GM12878 (cell line): ENCODE results near the gene GPATCH2L. TPM values are rescaled to one million over a fixed set of nuclear protein-coding genes. Genes with fewer than 3 reads are reported as not detected.
A peak's percentile ranks its signal among the peaks of the same experiment; 100 is the strongest.

ENCODE experiments used
- ATAC-seq: fragments of 200-7000 bp; cut with Tn5 transposase; 3 replicates; pipeline ENCODE4 v1.9.1; 2020; ENCODE audit warnings: mild to moderate bottlenecking, moderate library complexity
- BruUV-seq: library from RNA; stranded (reverse); fragments of 400-500 nt; replicated peaks from 2 replicates; lab custom pipeline; 2021; lab: Mats Ljungman, UMichigan
- CTCF ChIA-PET: fragments of 300-600 bp; sonication (Branson Sonifier 250); formaldehyde crosslinking; extraction: SDS; loops from one replicate; lab custom pipeline; 2021; ENCODE audit warnings: inconsistent platforms; lab: Yijun Ruan, JAX
- POLR2A ChIA-PET: fragments of 350-600 bp; formaldehyde crosslinking; extraction: SDS; loops from one replicate; lab custom pipeline; 2021; ENCODE audit warnings: inconsistent platforms; lab: Charles Lee
- RAD21 ChIA-PET: fragments of 300-600 bp; sonication (Branson Sonifier 250); formaldehyde crosslinking; loops from one replicate; lab custom pipeline; 2023; ENCODE audit warnings: antibody characterized with exemption; ENCODE audit not compliant: unreplicated experiment; lab: Charles Lee
- SMC1A ChIA-PET: fragments of 300-600 bp; sonication (Branson Sonifier 250); formaldehyde crosslinking; loops from one replicate; lab custom pipeline; 2023; ENCODE audit not compliant: unreplicated experiment, uncharacterized antibody; lab: Charles Lee
- DNase-seq: peaks from one replicate; pipeline ENCODE4 v3.0.0-alpha.2; 2011; ENCODE audit warnings: low read depth, low spot score
- FAIRE-seq: peaks from 3 replicates; lab custom pipeline; 2011; peaks lifted over from hg19 to GRCh38; lab: Jason Lieb, UNC
- H2AFZ ChIP-seq: 2 replicates; pipeline ENCODE4 v1.6.0; 2011; ENCODE audit warnings: low read depth, low read length, control low read depth; ENCODE audit not compliant: control insufficient read depth
- H3K27ac ChIP-seq: 2 replicates; pipeline ENCODE4 v1.5.1; 2011; ENCODE audit warnings: control low read depth; ENCODE audit not compliant: control insufficient read depth, insufficient read depth
- H3K27me3 ChIP-seq, 2 experiments: replicated peaks in 1 of 2; 2 replicates each; pipeline versions ENCODE4 v1.6.0 to v1.6.1; 2011; ENCODE audit warnings: low read length in 1 of 2; ENCODE audit not compliant: control insufficient read depth in 2 of 2, insufficient read depth in 2 of 2
- H3K36me3 ChIP-seq, 2 experiments: 2 replicates each; pipeline ENCODE4 v1.5.1; 2011; ENCODE audit warnings: low read length in 1 of 2; ENCODE audit not compliant: control insufficient read depth in 2 of 2, insufficient read depth in 2 of 2
- H3K4me1 ChIP-seq: 2 replicates; pipeline ENCODE4 v1.6.1; 2011; ENCODE audit warnings: mild to moderate bottlenecking, low read length, moderate library complexity, mixed read lengths; ENCODE audit not compliant: control insufficient read depth, insufficient read depth
- H3K4me2 ChIP-seq: 2 replicates; pipeline ENCODE4 v1.6.0; 2011; ENCODE audit warnings: control low read depth; ENCODE audit not compliant: control insufficient read depth, insufficient read depth
- H3K4me3 ChIP-seq: fragments of 200-600 bp; sonication (generic); 2 replicates; pipeline ENCODE4 v1.5.1; 2016
- H3K79me2 ChIP-seq: 2 replicates; pipeline ENCODE4 v1.6.0; 2011; ENCODE audit warnings: low read length; ENCODE audit not compliant: control insufficient read depth, insufficient read depth
- H3K9ac ChIP-seq: 2 replicates; pipeline ENCODE4 v1.8.0; 2011; ENCODE audit warnings: low read length, control low read depth, mixed read lengths; ENCODE audit not compliant: control insufficient read depth, insufficient read depth
- H3K9me3 ChIP-seq: replicated peaks from 3 replicates; pipeline ENCODE4 v1.5.1; 2011; ENCODE audit warnings: mild to moderate bottlenecking, low read length; ENCODE audit not compliant: control insufficient read depth, insufficient read depth
- H4K20me1 ChIP-seq: 2 replicates; pipeline ENCODE4 v1.6.0; 2011; ENCODE audit not compliant: control insufficient read depth, insufficient read depth
- ATF7 ChIP-seq: fragments of 450-650 bp; IDR thresholded peaks from 2 replicates; pipeline ENCODE4 v1.6.1; 2016; ENCODE audit warnings: low read depth, mild to moderate bottlenecking
- BMI1 ChIP-seq: fragments of 450-650 bp; IDR thresholded peaks from 2 replicates; pipeline ENCODE4 v1.6.1; 2016; ENCODE audit warnings: mild to moderate bottlenecking, moderate library complexity, borderline replicate concordance
- CBX5 ChIP-seq: sonication (generic); IDR thresholded peaks from 2 replicates; pipeline ENCODE4 v1.6.1; 2016; ENCODE audit warnings: low read depth, moderate library complexity, mild to moderate bottlenecking, inconsistent platforms
- CEBPB ChIP-seq, 2 experiments: fragments of 150-350 bp in 1 of 2; IDR thresholded peaks; 2 replicates each; pipeline ENCODE4 v1.6.1; 2012 to 2014; ENCODE audit warnings: low read depth in 2 of 2, low read length in 2 of 2, borderline replicate concordance in 1 of 2, inconsistent platforms in 1 of 2
- CHD2 ChIP-seq: IDR thresholded peaks from 2 replicates; pipeline ENCODE4 v1.6.1; 2011; ENCODE audit warnings: low read depth, low read length, improper control_type of control experiment, borderline replicate concordance
- EP300 ChIP-seq, 2 experiments: fragments of 150-350 bp in 1 of 2; IDR thresholded peaks; 2 replicates each; pipeline ENCODE4 v1.6.1; 2011 to 2012; ENCODE audit warnings: low read depth in 2 of 2, low read length in 2 of 2, borderline replicate concordance in 1 of 2, improper control_type of control experiment in 1 of 2, inconsistent platforms in 1 of 2; ENCODE audit not compliant: control insufficient read depth in 1 of 2
- KAT2A ChIP-seq: conservative IDR thresholded peaks from 2 replicates; pipeline ENCODE4 v1.6.1; 2011; ENCODE audit warnings: low read depth, low read length; ENCODE audit not compliant: control insufficient read depth
- MEF2A ChIP-seq: IDR thresholded peaks from 2 replicates; pipeline ENCODE4 v1.6.1; 2011; ENCODE audit warnings: low read depth, mild to moderate bottlenecking, low read length, moderate library complexity; ENCODE audit not compliant: insufficient read depth
- MEF2B ChIP-seq: fragments of 450-650 bp; IDR thresholded peaks from 2 replicates; pipeline ENCODE4 v1.6.1; 2018; ENCODE audit warnings: mild to moderate bottlenecking, moderate library complexity; ENCODE audit not compliant: partially characterized antibody, poor library complexity, severe bottlenecking
- MXI1 ChIP-seq: fragments of 150-350 bp; IDR thresholded peaks from 2 replicates; pipeline ENCODE4 v1.6.1; 2011; ENCODE audit warnings: low read depth, mild to moderate bottlenecking, inconsistent platforms, low read length, improper control_type of control experiment
- NFYB ChIP-seq: IDR thresholded peaks from 2 replicates; pipeline ENCODE4 v1.6.1; 2011; ENCODE audit warnings: low read depth, mild to moderate bottlenecking, low read length, improper control_type of control experiment, moderate library complexity; ENCODE audit not compliant: insufficient read depth
- RELA ChIP-seq: fragments of 450-650 bp; IDR thresholded peaks from 2 replicates; pipeline ENCODE4 v1.8.0; 2014; ENCODE audit warnings: borderline replicate concordance; ENCODE audit not compliant: partially characterized antibody
- SMAD1 ChIP-seq: fragments of 450-650 bp; IDR thresholded peaks from 2 replicates; pipeline ENCODE4 v1.6.1; 2018; ENCODE audit warnings: mild to moderate bottlenecking, low read depth; ENCODE audit not compliant: partially characterized antibody
- SMARCA5 ChIP-seq: fragments of 450-650 bp; IDR thresholded peaks from 2 replicates; pipeline ENCODE4 v1.6.1; 2017; ENCODE audit warnings: mild to moderate bottlenecking
- SMC3 ChIP-seq: IDR thresholded peaks from 2 replicates; pipeline ENCODE4 v1.6.1; 2011; ENCODE audit warnings: low read length, improper control_type of control experiment, borderline replicate concordance
- SUPT20H ChIP-seq: IDR thresholded peaks from 2 replicates; pipeline ENCODE4 v1.6.1; 2011; ENCODE audit warnings: low read depth, mild to moderate bottlenecking, low read length, moderate library complexity, borderline replicate concordance; ENCODE audit not compliant: control insufficient read depth
- ZNF24 ChIP-seq: fragments of 450-650 bp; IDR thresholded peaks from 2 replicates; pipeline ENCODE4 v1.6.1; 2017; ENCODE audit warnings: antibody characterized with exemption, mild to moderate bottlenecking
- WGBS: methylation state at CpG from one replicate; pipeline ENCODE4 v1.1.6; 2016; ENCODE audit warnings: low lambda C conversion rate; ENCODE audit not compliant: insufficient replicate concordance, insufficient coverage; ENCODE audit errors: missing lambda C conversion rate; 5-methylcytosine and 5-hydroxymethylcytosine counted together
- in situ Hi-C: fragments of 300-500 bp; cut with MboI; formaldehyde crosslinking; loops from 9 replicates; pipeline ENCODE4 v1.14.3; 2018; ENCODE audit warnings: mixed read lengths
- intact Hi-C: fragments of 100-400 bp; cut with micrococcal nuclease; formaldehyde crosslinking; loops from one replicate; pipeline ENCODE4 v1.14.2; 2022; ENCODE audit not compliant: unreplicated experiment
- polyA plus RNA-seq, 11 experiments: library from polyadenylated mRNA; depleted of rRNA in 4 of 11; unstranded in 6 of 11; stranded (reverse) in 5 of 11; fragments of >200 nt; fragmentation: Nextera tagmentation in 4 of 11; fragmentation: Illumina TruSeq in 1 of 11; extraction: Ambion mirVana in 4 of 11; extraction: Trizol in 1 of 11; gene quantifications; 1 replicate in 1 of 11; 2 replicates in 10 of 11; pipeline versions ENCODE4 v1.2.1 to v1.2.3, GENCODE V29; 2011 to 2016; ENCODE audit warnings: inconsistent platforms in 2 of 11, missing spikeins in 2 of 11, low read depth in 1 of 11
- total RNA-seq, 4 experiments: library from RNA; depleted of rRNA in 3 of 4; stranded (reverse); fragments of >200 nt in 3 of 4; fragmentation: Illumina TruSeq in 1 of 4; extraction: Trizol in 1 of 4; gene quantifications; 2 replicates each; pipeline versions ENCODE4 v1.2.1 to v1.2.3, GENCODE V29; 2013 to 2021
- TF ChIP-seq, protein P1 (sequence below): fragments of 450-650 bp; IDR thresholded peaks from 2 replicates; pipeline ENCODE4 v1.6.1; 2017; ENCODE audit warnings: mild to moderate bottlenecking, moderate library complexity

GPATCH2L gene
- total and polyA plus RNA-seq, 10 of the 15 experiments (the other 5 are each of a cell fraction or from before 2014, with no cell fraction given), result 9.1 to 50.9 (median 24.4) TPM

DNA sequence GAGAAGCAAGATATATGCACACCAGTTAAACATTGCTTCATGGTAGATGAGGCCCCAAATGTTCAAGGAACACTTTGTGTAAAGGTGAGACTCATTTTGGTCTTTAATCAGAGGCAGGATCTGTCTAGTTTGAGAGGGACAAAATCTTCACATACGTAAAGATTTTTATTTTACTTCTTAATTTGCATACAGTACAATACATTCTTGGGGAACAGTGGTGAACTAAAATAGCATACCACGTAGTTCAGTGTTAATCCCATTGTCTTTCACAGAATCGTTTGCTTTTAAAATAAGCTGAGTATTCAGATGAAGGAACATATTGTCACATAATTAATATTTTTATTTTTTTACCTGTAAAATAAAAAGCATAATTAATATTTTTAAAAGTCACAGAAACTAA, 43.3 kb downstream of the GPATCH2L start:
- CTCF ChIA-PET, result interaction anchor here (0.9 to 4.4 kb wide), 8 partner anchors 8 to 158 kb away, joined by 3 to 34 read pairs (median 3); no protein-coding TSS in a partner anchor
- no peak for TF ChIP-seq ZNF24
- no peak for TF ChIP-seq BMI1
- no peak for TF ChIP-seq SUPT20H
- no peak for TF ChIP-seq CEBPB (IDR thresholded peaks at IDR 0.05; ENCODE audit: borderline replicate concordance in 1 of 2, low read depth in 2 of 2, low read length in 2 of 2)
- no peak for TF ChIP-seq CBX5
- TF ChIP-seq MXI1, result no peak
- no peak for TF ChIP-seq RELA
- TF ChIP-seq CHD2, result 0 out of 2 replicates have a peak, but pooled peaks have one; percentile 18
- TF ChIP-seq ATF7, result no peak
- peak; percentile 62 for TF ChIP-seq MEF2B
- TF ChIP-seq SMAD1, result no peak
- TF ChIP-seq SMC3, result no peak; the same call in 1 of the 2 replicates
- TF ChIP-seq NFYB, result no peak
- TF ChIP-seq KAT2A, result no peak
- TF ChIP-seq MEF2A, result 0 out of 2 replicates have a peak, but pooled peaks have one; percentile 69
- TF ChIP-seq SMARCA5, result 0 out of 2 replicates have a peak, but pooled peaks have one; percentile 10
- peak in 1 of 2 experiments; percentile 50; a peak in 2 of 4 replicates for TF ChIP-seq EP300 (IDR thresholded peaks at IDR 0.05; ENCODE audit: borderline replicate concordance in 1 of 2, control insufficient read depth in 1 of 2, low read depth in 2 of 2, low read length in 2 of 2)
- TF ChIP-seq, protein P1, sequence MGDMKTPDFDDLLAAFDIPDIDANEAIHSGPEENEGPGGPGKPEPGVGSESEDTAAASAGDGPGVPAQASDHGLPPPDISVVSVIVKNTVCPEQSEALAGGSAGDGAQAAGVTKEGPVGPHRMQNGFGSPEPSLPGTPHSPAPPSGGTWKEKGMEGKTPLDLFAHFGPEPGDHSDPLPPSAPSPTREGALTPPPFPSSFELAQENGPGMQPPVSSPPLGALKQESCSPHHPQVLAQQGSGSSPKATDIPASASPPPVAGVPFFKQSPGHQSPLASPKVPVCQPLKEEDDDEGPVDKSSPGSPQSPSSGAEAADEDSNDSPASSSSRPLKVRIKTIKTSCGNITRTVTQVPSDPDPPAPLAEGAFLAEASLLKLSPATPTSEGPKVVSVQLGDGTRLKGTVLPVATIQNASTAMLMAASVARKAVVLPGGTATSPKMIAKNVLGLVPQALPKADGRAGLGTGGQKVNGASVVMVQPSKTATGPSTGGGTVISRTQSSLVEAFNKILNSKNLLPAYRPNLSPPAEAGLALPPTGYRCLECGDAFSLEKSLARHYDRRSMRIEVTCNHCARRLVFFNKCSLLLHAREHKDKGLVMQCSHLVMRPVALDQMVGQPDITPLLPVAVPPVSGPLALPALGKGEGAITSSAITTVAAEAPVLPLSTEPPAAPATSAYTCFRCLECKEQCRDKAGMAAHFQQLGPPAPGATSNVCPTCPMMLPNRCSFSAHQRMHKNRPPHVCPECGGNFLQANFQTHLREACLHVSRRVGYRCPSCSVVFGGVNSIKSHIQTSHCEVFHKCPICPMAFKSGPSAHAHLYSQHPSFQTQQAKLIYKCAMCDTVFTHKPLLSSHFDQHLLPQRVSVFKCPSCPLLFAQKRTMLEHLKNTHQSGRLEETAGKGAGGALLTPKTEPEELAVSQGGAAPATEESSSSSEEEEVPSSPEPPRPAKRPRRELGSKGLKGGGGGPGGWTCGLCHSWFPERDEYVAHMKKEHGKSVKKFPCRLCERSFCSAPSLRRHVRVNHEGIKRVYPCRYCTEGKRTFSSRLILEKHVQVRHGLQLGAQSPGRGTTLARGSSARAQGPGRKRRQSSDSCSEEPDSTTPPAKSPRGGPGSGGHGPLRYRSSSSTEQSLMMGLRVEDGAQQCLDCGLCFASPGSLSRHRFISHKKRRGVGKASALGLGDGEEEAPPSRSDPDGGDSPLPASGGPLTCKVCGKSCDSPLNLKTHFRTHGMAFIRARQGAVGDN, result peak; percentile 33; the same call in 1 of the 2 replicates
- TF ChIP-seq, all 136 proteins: peak for 6
- POLR2A ChIA-PET, result interaction anchor here (1.6 to 6.0 kb wide), 8 partner anchors 9 to 43 kb away, joined by 3 to 85 read pairs (median 6); partner anchors contain the start of gene GPATCH2L
- peaks cover 10% of the 10 kb centered on the region for H3K79me2 ChIP-seq
- peak overlapping the region; percentile 73 for H3K9ac ChIP-seq
- SMC1A ChIA-PET, result interaction anchor here (0.6 to 11.3 kb wide), 12 partner anchors 10 to 157 kb away, joined by 3 to 148 read pairs (median 8); partner anchors contain the start of gene GPATCH2L
- peak overlapping the region; percentile 99 for H3K27ac ChIP-seq
- peaks cover 53% of the 10 kb centered on the region for H3K4me1 ChIP-seq
- peak overlapping the region; percentile 48; the same call in 1 of the 2 replicates for H3K4me3 ChIP-seq
- no peaks in the 10 kb centered on the region for H3K27me3 ChIP-seq
- no TSS peak for BruUV-seq
- intact Hi-C loops (no loop called here), in situ Hi-C loops (no loop called here)
- no peaks in the 10 kb centered on the region; the same call in 1 of the 3 replicates for H3K9me3 ChIP-seq
- no peak for FAIRE-seq
- peaks cover 4 to 36% of the 10 kb centered on the region in 2 experiments; a peak in 3 of 4 replicates for H3K36me3 ChIP-seq
- peak overlapping the region; percentile 95 for H3K4me2 ChIP-seq
- no peaks in the 10 kb centered on the region for H4K20me1 ChIP-seq
- H2AFZ ChIP-seq, result no peak overlapping the region; the same call in 1 of the 2 replicates
- RAD21 ChIA-PET, result interaction anchor here (0.6 to 14.1 kb wide), 10 partner anchors 9 to 1355 kb away, joined by 3 to 229 read pairs (median 8); partner anchors contain the start of gene GPATCH2L
- WGBS, result 3% methylated on average over 3 of the region's 3 CpGs
- no peak for DNase-seq
- peak; percentile 29 for ATAC-seq
